Right lobe of liver (tissue), 6 donors: Measurements from ENCODE around the gene ZIC2. TPM values are rescaled to one million over a fixed set of nuclear protein-coding genes. Genes with fewer than 3 reads are reported as not detected.

Experiments used
- ATAC-seq, 4 donors: fragments of 200-7000 bp; cut with Tn5 transposase; one replicate each; pipeline ENCODE4 v1.9.1; 2020; ENCODE audit warnings: mild to moderate bottlenecking in 4 of 4, moderate library complexity in 4 of 4
- DNase-seq, 3 donors: peaks; one replicate each; pipeline ENCODE4 v3.0.0-alpha.2; 2020
- H3K27ac ChIP-seq, 3 donors: fragments of 200-600 bp; one replicate each; pipeline ENCODE4 v1.8.0; 2022
- H3K27me3 ChIP-seq, 2 donors: fragments of 200-600 bp; one replicate each; pipeline ENCODE4 v1.8.0; 2022
- H3K36me3 ChIP-seq, 4 donors: fragments of 200-600 bp; sonication (generic) in 1 of 4; one replicate each; pipeline versions ENCODE4 v1.5.1 to v1.8.0; 2017 to 2022; ENCODE audit warnings: control low read depth in 1 of 4
- H3K4me1 ChIP-seq, 4 donors: fragments of 200-600 bp; sonication (generic) in 1 of 4; one replicate each; pipeline versions ENCODE4 v1.5.1 to v1.8.0; 2017 to 2022; ENCODE audit warnings: control low read depth in 1 of 4
- H3K4me3 ChIP-seq, 3 donors: fragments of 200-600 bp; one replicate each; pipeline ENCODE4 v1.8.0; 2022
- H3K9me3 ChIP-seq, 4 donors: fragments of 200-600 bp; sonication (generic) in 1 of 4; one replicate each; pipeline versions ENCODE4 v1.5.1 to v1.8.0; 2017 to 2022; ENCODE audit warnings: control low read depth in 1 of 4
- POLR2A ChIP-seq: fragments of 450-650 bp; IDR thresholded peaks from one replicate; pipeline ENCODE4 v1.6.1; 2017; ENCODE audit warnings: antibody characterized with exemption, mild to moderate bottlenecking
- WGBS: methylation state at CpG from one replicate; pipeline ENCODE4 v1.1.6; 2018; ENCODE audit warnings: low coverage, low lambda C conversion rate; ENCODE audit not compliant: insufficient coverage; ENCODE audit errors: missing lambda C conversion rate; 5-methylcytosine and 5-hydroxymethylcytosine counted together
- intact Hi-C, 2 donors: fragments of 100-400 bp; cut with DNase I; formaldehyde crosslinking; loops; one replicate each; pipeline versions ENCODE4 v1.11.2 to v1.14.1; 2022
- total RNA-seq, 6 experiments: library from RNA; depleted of rRNA in 2 of 6; stranded (reverse); fragments of >200 nt in 2 of 6; fragmentation: NEBNext Ultra II Directional in 3 of 6; extraction: Animal tissue kit (Norgen Biotek cat#: 25700) in 3 of 6; gene quantifications; one replicate each; pipeline versions ENCODE4 v1.1.0 to v1.2.4, GENCODE V29; 2016 to 2023
- TF ChIP-seq, protein P1 (sequence below), 4 donors: fragments of 200-600 bp in 3 of 4; fragments of 450-650 bp in 1 of 4; IDR thresholded peaks; one replicate each; pipeline versions ENCODE4 v1.5.1 to v1.8.0; 2016 to 2022; ENCODE audit warnings: antibody characterized with exemption in 4 of 4, mild to moderate bottlenecking in 2 of 4
- donor health status: DM: no; HTN: yes; CAD: no.
- donor health status: DM: no; HTN: no; CAD: no.
- donor health status: DM: no; HTN: no; CAD: no.
- donor health status: DM: no; HTN: yes; CAD: no.
- donor health status: DM: no; HTN: yes; CAD: no.

The ZIC2 gene
- total RNA-seq, 6 experiments from 2014 or later, result 0.24 TPM; not detected in 5

DNA sequence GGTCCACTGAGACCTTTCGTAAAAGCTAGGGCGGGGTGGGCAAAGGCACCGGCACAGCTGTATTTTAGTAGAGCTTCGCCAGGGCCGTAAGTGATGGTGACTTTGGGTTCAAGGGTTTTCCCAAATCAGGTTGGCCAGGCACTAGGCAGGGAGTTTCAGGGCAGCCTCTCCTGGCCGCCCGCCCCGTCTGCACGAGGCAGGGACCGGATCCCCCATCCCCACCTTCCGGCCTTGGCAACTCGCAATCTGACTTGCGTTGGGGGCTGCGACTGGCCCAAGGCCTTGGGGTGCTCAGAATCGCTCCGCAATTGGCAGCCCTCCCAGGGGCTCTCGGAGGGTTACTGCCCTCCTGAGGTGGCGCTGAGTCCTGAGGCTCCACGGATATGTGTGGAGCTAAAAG lies 6.0 kb upstream of the ZIC2 start:
- 16% methylated on average over 3 of the region's 19 CpGs for WGBS
- TF ChIP-seq POLR2A, result no peak
- TF ChIP-seq, protein P1, sequence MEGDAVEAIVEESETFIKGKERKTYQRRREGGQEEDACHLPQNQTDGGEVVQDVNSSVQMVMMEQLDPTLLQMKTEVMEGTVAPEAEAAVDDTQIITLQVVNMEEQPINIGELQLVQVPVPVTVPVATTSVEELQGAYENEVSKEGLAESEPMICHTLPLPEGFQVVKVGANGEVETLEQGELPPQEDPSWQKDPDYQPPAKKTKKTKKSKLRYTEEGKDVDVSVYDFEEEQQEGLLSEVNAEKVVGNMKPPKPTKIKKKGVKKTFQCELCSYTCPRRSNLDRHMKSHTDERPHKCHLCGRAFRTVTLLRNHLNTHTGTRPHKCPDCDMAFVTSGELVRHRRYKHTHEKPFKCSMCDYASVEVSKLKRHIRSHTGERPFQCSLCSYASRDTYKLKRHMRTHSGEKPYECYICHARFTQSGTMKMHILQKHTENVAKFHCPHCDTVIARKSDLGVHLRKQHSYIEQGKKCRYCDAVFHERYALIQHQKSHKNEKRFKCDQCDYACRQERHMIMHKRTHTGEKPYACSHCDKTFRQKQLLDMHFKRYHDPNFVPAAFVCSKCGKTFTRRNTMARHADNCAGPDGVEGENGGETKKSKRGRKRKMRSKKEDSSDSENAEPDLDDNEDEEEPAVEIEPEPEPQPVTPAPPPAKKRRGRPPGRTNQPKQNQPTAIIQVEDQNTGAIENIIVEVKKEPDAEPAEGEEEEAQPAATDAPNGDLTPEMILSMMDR (IDR thresholded peaks at IDR 0.05), result no peak
- Histone ChIP-seq H3K9me3 (no peaks in the 10 kb centered on the region), H3K27me3 (peaks cover 14 to 88% of the 10 kb centered on the region in 2 donors), H3K4me1 (peaks cover 0 to 19% (median 3%) of the 10 kb centered on the region in 4 donors), H3K4me3 (no peak overlapping the region), H3K27ac (no peak overlapping the region), H3K36me3 (no peaks in the 10 kb centered on the region)
- intact Hi-C loops, result no loop called here
- DNase-seq (no peak), ATAC-seq (no peak)

DNA sequence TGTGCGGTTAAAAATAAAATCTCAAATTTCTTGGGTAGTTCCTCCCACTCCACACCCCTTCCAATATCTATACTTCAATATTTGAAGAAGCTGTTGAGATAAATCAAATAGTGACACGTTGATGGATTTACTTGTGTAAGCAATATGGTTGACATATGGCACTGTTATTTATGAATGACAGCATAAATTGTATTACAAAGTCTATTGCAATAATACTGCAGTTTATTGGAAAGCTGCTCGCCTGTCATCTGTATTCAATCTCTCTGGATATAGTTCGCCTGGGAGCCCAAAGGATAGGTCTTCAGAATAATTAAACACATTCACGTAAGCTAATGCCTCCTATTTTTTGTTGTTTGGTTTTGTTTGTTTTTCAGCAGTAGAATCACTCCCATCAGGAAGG lies 5.0 kb upstream of the ZIC2 start:
- intact Hi-C loops, result no loop called here
- TF ChIP-seq, protein P1 (IDR thresholded peaks at IDR 0.05), result no peak
- TF ChIP-seq POLR2A, result no peak
- DNase-seq (no peak), ATAC-seq (no peak)
- H3K27me3 ChIP-seq, result peaks cover 9 to 82% of the 10 kb centered on the region in 2 donors
- H3K36me3 ChIP-seq, result no peaks in the 10 kb centered on the region
- H3K4me3 ChIP-seq, result no peak overlapping the region
- no peaks in the 10 kb centered on the region for H3K9me3 ChIP-seq
- 64% methylated on average over 5 of the region's 5 CpGs for WGBS
- no peak overlapping the region for H3K27ac ChIP-seq
- peaks cover 0 to 14% (median 3%) of the 10 kb centered on the region in 4 donors for H3K4me1 ChIP-seq

DNA sequence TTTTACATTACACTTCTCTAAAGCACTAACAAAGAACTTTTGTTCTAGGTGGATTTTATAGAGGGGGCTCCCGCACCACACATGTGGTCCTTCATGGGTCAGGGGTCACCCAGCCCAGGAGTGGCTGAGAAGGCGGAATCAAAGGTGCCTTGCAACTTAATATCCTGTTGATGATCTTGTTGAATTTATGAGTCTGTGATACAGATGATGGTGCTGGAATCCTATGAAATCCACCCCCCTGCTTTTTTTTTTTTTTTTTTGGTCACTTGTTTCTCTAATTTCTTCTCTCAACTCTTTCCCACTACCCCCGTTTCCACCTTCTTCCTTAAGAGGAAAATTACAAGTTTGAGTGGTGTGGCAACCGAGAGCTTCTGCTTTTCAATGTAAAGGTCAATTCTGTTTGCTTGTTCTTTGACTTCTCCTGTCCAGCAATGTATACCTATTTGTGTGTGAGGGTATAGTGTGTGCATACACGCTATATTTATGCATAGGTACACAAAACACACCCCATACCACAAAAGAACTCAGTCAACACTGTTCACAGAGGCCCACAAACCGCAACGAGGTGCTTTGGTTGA lies 4.2 kb upstream of the ZIC2 start:
- no peaks in the 10 kb centered on the region for H3K36me3 ChIP-seq
- no peaks in the 10 kb centered on the region for H3K9me3 ChIP-seq
- no peak overlapping the region for H3K4me3 ChIP-seq
- TF ChIP-seq, protein P1 (IDR thresholded peaks at IDR 0.05), result no peak
- TF ChIP-seq POLR2A, result no peak
- H3K4me1 ChIP-seq, result peaks cover 0 to 18% (median 3%) of the 10 kb centered on the region in 4 donors
- DNase-seq (no peak), ATAC-seq (no peak)
- WGBS, result 36% methylated on average over 7 of the region's 7 CpGs
- intact Hi-C loops, result no loop called here
- no peak overlapping the region for H3K27ac ChIP-seq
- H3K27me3 ChIP-seq, result peaks cover 5 to 74% of the 10 kb centered on the region in 2 donors

DNA sequence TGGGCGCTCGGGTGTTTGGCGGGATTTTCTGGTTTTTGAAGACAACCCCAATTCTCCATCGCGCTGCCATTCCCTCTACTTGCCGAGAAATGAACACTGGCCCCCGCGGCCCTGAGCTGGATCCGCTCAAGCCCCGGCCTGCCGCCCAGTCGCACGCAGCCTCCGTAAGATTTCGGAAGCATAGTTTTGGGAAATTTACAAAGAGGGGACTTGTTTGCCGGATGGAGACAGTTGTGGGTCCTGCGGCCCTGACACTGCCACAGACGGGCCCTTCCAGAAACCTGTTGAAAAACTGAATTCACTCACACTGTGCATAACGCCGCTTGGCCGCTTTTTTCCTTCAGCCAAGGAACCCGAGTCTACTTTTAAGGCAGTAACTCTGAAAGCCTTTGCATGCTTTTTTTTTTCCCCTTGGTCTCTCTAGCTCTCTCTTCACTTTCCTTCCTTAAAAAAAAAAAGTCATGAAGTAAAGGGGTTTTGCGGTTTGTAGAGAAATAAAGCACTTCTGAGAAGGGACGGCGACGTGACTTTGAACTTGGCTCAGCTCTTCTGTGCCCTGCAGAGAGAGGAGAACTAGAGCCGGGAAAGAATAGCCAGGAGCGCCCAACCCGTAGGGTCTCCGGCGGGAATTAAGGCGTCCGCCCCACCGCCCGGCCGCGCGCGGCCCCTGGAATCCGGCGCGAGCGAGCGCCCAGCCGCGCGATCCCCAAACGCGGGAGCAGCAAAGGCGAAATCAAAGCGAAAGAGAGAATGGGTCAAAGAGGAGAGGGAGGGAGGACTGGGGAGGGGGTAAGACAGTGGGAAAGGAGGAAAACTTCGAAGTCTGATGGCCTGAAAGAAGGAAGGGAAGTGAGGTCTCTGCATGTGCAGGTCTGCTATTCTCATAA lies 3.4 kb upstream of the ZIC2 start:
- no peak for ATAC-seq
- DNase-seq, result no peak
- Histone ChIP-seq H3K9me3 (no peaks in the 10 kb centered on the region), H3K4me1 (peaks cover 0 to 19% (median 3%) of the 10 kb centered on the region in 4 donors), H3K4me3 (no peak overlapping the region), H3K27me3 (peaks cover 11 to 71% of the 10 kb centered on the region in 2 donors), H3K27ac (no peak overlapping the region), H3K36me3 (no peaks in the 10 kb centered on the region)
- intact Hi-C loops, result no loop called here
- 12% methylated on average over 43 of the region's 52 CpGs for WGBS
- TF ChIP-seq POLR2A, result no peak
- TF ChIP-seq, protein P1 (IDR thresholded peaks at IDR 0.05), result no peak
